Transverse colon (tissue), 4 donors: ENCODE data around the gene CCDC33. TPM values are rescaled to one million over a fixed set of nuclear protein-coding genes. Genes with fewer than 3 reads are reported as not detected.

Source experiments
- DNase-seq: peaks from one replicate; pipeline ENCODE4 v3.0.0-alpha.2; 2019
- H3K27ac ChIP-seq, 4 donors: fragments of 200-600 bp; sonication (generic); 2 replicates each; pipeline ENCODE4 v1.5.1; 2016 to 2018; ENCODE audit warnings: inconsistent platforms in 4 of 4
- H3K27me3 ChIP-seq: fragments of 200-600 bp; sonication (generic); 2 replicates; pipeline ENCODE4 v1.5.1; 2017; ENCODE audit warnings: inconsistent platforms
- H3K36me3 ChIP-seq, 4 donors: fragments of 200-600 bp; sonication (generic); 2 replicates each; pipeline ENCODE4 v1.5.1; 2017 to 2019; ENCODE audit warnings: inconsistent platforms in 4 of 4
- H3K4me1 ChIP-seq, 4 donors: fragments of 200-600 bp; sonication (generic); 2 replicates each; pipeline ENCODE4 v1.5.1; 2017 to 2020; ENCODE audit warnings: inconsistent platforms in 4 of 4
- H3K4me3 ChIP-seq, 4 donors: fragments of 200-600 bp; sonication (generic); 1 replicate in 1 of 4; 2 replicates in 3 of 4; pipeline versions ENCODE4 v1.5.1 to v1.6.1; 2017 to 2019; ENCODE audit warnings: inconsistent platforms in 4 of 4
- H3K9me3 ChIP-seq, 2 donors: fragments of 200-600 bp; sonication (generic); 2 replicates each; pipeline ENCODE4 v1.5.1; 2017 to 2019; ENCODE audit warnings: inconsistent platforms in 2 of 2
- CTCF ChIP-seq, 5 experiments: fragments of 200-600 bp in 3 of 5; fragments of 450-650 bp in 2 of 5; sonication (generic) in 3 of 5; IDR thresholded peaks; 1 replicate in 2 of 5; 2 replicates in 3 of 5; pipeline ENCODE4 v1.5.1; 2016 to 2017; ENCODE audit warnings: antibody characterized with exemption in 5 of 5, inconsistent platforms in 3 of 5, mild to moderate bottlenecking in 2 of 5, moderate library complexity in 1 of 5
- EP300 ChIP-seq: sonication (generic); formaldehyde crosslinking; IDR thresholded peaks from one replicate; pipeline ENCODE4 v1.6.1; 2017; ENCODE audit warnings: antibody characterized with exemption, low read depth
- POLR2A ChIP-seq: fragments of 450-650 bp; IDR thresholded peaks from one replicate; pipeline ENCODE4 v1.6.1; 2016; ENCODE audit warnings: antibody characterized with exemption, mild to moderate bottlenecking, moderate library complexity
- POLR2AphosphoS5 ChIP-seq, 3 donors: sonication (generic); formaldehyde crosslinking; IDR thresholded peaks; one replicate each; pipeline ENCODE4 v1.6.1; 2016; ENCODE audit warnings: antibody characterized with exemption in 3 of 3
- WGBS, 2 donors: methylation state at CpG; one replicate each; pipeline ENCODE4 v1.1.5; 2018; ENCODE audit warnings: low coverage in 1 of 2; 5-methylcytosine and 5-hydroxymethylcytosine counted together
- in situ Hi-C, 4 donors: fragments of 200-750 bp; cut with MboI; loops; one replicate each; pipeline versions ENCODE4 v1.15.0 to v1.15.1; 2017; ENCODE audit warnings: low sequenced_read_pairs in 3 of 4, low pct_ligation_motif_present in 1 of 4, low pct_unique_long_range_greater_than_20kb in 1 of 4
- intact Hi-C: fragments of 100-400 bp; cut with DNase I; formaldehyde crosslinking; loops from one replicate; pipeline ENCODE4 v1.15.1; 2023; ENCODE audit warnings: low total_unique reads
- total RNA-seq, 4 donors: library from RNA; depleted of rRNA; stranded (reverse); fragments of >200 nt; gene quantifications; one replicate each; pipeline ENCODE4 v1.1.0, GENCODE V29; 2016

Gene CCDC33
- total RNA-seq, 4 donors from 2014 or later = 0.16 TPM; not detected in 3

GRCh38 chr15:74283368-74283767 lies 47.2 kb downstream of the CCDC33 start:
- 54 to 93% methylated on average over 2 to 7 of the region's 7 CpGs for WGBS, 2 donors
- in situ Hi-C loops (no loop called here), intact Hi-C loops (no loop called here)
- Histone ChIP-seq H3K9me3 (no peaks in the 10 kb centered on the region), H3K4me1 (no peaks in the 10 kb centered on the region), H3K4me3 (no peak overlapping the region), H3K27me3 (peaks cover 32% of the 10 kb centered on the region), H3K36me3 (no peaks in the 10 kb centered on the region), H3K27ac (no peak overlapping the region)
- DNase-seq = no peak
- TF ChIP-seq POLR2A (no peak), EP300 (no peak), CTCF (IDR thresholded peaks at IDR 0.05) (no peak), POLR2AphosphoS5 (IDR thresholded peaks at IDR 0.05) (no peak)

DNA sequence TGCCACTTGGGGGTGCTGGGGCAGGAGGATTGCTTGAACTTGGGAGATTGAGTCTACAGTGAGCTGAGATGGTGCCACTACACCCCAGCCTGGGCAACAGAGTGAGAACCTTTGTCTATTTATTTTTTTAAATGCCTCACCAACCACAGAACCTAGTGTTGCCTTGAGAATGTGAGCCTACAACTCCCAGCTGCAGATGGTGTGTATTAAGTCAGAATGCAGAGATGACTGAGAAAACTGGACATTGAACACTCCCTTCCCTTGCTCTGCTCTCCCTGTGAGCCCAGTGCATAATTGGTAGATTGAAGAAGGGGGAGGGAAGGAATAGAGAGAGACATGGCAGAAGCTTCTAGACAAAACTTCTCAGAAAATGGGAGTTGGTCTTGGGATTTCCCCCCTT lies 53.5 kb downstream of the CCDC33 start:
- Histone ChIP-seq H3K9me3 (no peaks in the 10 kb centered on the region), H3K27me3 (peaks cover 5% of the 10 kb centered on the region), H3K27ac (no peak overlapping the region), H3K4me3 (no peak overlapping the region), H3K4me1 (no peaks in the 10 kb centered on the region), H3K36me3 (no peaks in the 10 kb centered on the region)
- DNase-seq = no peak
- TF ChIP-seq POLR2AphosphoS5 (IDR thresholded peaks at IDR 0.05) (no peak), EP300 (no peak), POLR2A (no peak), CTCF (IDR thresholded peaks at IDR 0.05) (no peak)
- intact Hi-C loops (no loop called here), in situ Hi-C loops (no loop called here)

DNA sequence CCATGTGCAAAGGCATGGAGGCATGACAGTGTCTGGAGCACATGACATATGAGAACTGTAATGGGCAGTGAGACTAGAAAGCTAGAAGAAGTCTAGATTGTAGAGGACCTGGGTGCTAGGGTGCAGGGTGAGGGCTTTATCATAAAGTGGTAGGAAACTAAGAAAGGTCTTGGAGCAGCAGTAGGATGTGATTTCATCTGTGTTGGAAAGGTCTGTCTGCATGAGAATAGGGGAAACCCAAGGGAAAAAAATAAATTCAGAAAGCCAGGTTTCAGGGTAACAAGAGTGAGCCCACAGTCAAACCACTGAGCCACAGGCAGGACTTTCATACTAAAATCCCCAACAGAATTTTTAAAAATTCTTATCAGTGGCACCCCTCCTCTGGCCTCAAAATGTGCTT lies 54.5 kb downstream of the CCDC33 start:
- H3K27me3 ChIP-seq = peaks cover 5% of the 10 kb centered on the region
- no peaks in the 10 kb centered on the region for H3K9me3 ChIP-seq
- no peak overlapping the region for H3K4me3 ChIP-seq
- H3K4me1 ChIP-seq = no peaks in the 10 kb centered on the region
- in situ Hi-C loops (no loop called here), intact Hi-C loops (no loop called here)
- H3K27ac ChIP-seq = no peak overlapping the region
- TF ChIP-seq EP300 (no peak), POLR2A (no peak), POLR2AphosphoS5 (IDR thresholded peaks at IDR 0.05) (no peak), CTCF (IDR thresholded peaks at IDR 0.05) (no peak)
- H3K36me3 ChIP-seq = no peaks in the 10 kb centered on the region
- no peak for DNase-seq

GRCh38 chr15:74291101-74292071 lies 55.3 kb downstream of the CCDC33 start:
- TF ChIP-seq EP300 = no peak
- no peak for TF ChIP-seq POLR2A
- no peak for TF ChIP-seq POLR2AphosphoS5 (IDR thresholded peaks at IDR 0.05)
- TF ChIP-seq CTCF (IDR thresholded peaks at IDR 0.05) = no peak
- peak; percentile 66 for DNase-seq
- WGBS, 2 donors = 6 to 12% methylated on average over 9 to 20 of the region's 20 CpGs
- H3K36me3 ChIP-seq = no peaks in the 10 kb centered on the region
- no peak overlapping the region for H3K4me3 ChIP-seq
- no peaks in the 10 kb centered on the region for H3K9me3 ChIP-seq
- in situ Hi-C loops = no loop called here
- intact Hi-C loops = no loop called here
- no peaks in the 10 kb centered on the region for H3K4me1 ChIP-seq
- peaks cover 5% of the 10 kb centered on the region for H3K27me3 ChIP-seq
- H3K27ac ChIP-seq = no peak overlapping the region
